ELR (cell line): ENCODE measurements around the gene C1QTNF1.

Experiments
- DNase-seq: peaks from one replicate; pipeline ENCODE4 v3.0.0-alpha.2; 2015; ENCODE audit warnings: low read depth

C1QTNF1 gene

DNA sequence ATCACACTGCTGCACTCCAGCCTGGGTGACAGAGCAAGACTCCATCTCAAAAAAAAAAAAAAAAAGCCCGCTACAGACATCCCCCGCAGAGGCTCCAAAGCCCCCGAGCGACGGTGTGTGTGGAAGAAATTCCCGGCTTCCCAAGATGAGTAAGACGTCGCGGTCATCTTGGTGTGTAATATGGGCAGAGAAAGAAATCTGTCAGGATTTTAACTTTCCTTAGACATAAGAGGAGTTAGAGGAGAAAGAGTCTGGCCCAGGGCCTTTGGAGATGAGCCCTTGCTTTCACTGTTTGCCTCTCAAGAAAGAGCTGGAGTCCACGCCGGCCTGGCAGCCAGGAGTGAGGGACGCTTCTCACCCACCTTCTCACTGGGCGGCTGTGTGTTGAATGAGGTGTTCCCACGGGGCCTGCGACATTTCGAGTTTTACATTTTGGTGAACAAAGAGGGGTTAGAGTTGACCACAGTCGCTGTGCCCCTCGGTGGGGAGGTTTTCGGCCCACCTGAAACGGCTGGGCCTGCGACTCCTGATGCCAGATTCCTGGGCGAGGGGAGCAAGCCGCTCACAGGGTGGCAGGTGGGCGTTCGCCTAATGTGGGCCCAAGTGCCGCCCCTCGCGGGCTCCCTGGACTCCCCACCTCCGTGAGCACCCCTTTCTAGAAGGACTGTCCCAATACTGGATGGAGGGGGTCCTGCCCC lies 17.9 kb downstream of the C1QTNF1 start:
- peak; percentile 77 for DNase-seq

DNA sequence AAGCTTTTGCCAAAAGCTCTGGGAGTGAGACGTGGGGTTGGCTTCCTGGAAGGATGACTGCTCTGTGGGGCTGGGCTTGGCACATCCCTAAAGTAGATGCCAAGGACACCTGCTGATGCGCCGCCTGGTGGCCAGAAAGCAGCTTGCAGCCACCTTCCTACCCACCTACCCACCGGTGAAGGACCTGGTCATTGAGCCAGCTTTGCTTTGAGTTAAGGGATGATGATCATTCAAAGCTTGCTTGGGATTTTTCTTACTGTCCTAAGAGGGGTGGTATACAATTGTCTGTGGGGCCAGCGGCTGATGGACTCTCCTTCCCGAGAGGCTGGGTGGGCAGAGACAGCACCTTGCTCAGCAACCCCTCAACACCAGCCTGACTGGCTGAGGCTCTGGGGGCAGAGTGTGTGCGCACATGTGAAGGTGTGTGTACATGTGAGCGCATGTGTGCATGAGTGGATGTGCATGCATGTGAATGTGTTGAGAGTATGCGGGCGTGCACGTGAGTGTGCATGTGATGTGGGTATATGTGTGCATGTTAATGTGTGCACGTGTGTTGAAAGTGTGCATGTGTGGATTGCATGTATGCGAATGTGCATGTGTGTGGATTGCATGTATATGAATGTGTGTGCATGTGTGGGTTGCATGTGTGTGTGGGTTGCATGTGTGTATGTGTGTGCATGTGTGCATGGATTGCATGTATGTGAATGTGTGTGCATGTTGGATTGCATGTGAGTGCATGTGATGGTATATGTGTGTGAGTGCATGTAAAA lies 18.6 kb downstream of the C1QTNF1 start:
- DNase-seq: peak; percentile 74

DNA sequence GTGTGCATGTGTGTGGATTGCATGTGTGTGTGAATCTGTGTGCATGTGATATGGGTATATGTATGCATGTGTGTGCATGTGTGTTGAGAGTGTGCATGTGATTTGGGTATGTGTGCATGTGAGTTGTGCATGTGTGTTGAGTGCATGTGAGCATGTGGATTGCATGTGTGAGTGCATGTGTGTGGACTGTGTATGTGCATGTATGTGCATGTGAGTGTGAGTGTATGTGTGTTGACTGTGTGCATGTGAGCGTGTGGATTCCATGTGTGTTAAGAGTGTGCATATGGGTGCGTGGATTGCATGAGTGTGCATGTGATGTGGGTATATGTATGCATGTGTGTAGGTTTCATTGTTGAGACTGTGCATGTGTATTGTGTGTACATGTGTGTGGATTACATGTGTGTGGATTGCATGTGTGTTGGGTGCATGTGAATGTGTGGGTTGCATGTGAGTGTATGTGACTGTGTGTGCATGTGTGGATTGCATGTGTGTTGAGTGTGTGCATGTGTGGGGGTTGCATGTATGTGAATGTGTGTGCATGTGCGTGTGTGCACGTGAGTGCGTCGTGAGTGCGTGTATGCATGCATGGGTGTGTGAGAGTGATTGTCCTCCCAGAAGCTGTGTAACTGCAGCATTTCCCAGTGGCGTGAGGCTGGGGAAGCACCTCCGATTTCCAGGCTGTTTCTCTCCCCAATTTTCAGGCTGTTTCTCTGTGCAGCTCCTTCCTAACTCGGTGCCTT lies 19.4 kb downstream of the C1QTNF1 start:
- no peak for DNase-seq

DNA sequence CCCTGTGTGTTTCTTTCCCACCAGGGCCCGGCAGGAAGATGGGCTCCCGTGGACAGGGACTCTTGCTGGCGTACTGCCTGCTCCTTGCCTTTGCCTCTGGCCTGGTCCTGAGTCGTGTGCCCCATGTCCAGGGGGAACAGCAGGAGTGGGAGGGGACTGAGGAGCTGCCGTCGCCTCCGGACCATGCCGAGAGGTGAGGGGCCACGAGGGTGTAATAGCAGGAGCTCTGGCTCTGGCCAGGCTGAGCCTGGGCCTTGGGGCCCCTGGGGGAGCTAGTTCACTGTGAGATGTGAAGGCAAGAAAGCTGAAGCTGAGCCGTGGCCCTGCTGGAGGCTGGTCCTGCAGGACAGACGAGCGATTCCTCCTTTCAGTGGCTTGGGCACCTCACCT lies 20.0 kb downstream of the C1QTNF1 start:
- no peak for DNase-seq

DNA sequence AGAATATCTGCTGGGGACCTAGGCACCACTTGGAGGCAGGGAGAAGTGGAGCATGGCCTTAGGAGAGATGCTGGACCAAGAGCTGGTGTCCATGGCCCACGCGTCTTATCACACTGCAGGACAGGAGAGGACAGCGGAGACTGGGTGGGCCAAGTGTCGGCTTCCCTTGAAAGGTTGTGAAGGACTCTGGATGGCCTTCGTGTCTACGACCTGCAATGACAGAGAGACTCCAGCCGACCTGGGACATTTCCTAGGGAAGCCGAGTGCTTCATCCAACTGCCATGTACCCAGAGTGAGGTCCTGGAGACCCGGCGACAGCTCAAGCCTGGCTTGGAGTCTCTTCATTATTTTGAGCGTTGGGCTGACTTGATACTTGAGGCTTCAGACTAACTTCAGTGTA lies 20.5 kb downstream of the C1QTNF1 start:
- DNase-seq: no peak

DNA sequence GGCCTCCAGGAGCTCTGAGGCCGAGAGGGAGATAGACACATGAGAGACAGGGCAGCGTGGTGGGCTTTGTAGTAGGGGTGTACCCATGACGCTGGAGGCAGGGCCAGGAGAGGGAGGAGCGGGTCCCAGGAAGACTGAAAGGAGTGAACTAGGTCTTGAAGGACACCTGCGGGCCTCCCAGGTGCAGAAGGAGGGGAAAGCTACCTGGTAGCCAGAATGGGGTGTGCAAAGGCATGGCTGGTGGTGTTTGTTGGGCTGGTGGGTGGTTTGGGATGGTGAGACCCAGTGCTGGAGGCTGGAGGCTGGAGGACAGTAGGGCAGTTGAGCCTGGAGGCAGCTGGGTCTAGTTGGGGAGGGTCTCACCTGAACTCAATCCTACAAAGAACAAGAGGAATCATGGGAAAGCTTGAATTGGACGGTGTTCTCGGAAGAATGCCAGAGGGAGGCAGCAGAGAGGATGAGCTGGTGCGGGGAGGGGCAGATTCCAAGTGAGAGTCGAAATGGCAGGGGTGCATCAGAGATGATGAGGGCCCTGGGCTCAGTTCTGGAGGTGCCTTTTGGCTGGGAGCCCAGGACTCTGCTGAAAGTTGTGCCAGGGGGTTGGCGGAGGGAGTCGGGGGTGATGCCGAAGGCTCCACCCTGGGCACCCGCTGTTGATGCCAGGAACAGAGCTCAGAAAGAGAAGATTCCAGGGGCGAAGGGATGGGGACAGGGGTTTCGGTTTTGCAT lies 21.2 kb downstream of the C1QTNF1 start:
- no peak for DNase-seq

DNA sequence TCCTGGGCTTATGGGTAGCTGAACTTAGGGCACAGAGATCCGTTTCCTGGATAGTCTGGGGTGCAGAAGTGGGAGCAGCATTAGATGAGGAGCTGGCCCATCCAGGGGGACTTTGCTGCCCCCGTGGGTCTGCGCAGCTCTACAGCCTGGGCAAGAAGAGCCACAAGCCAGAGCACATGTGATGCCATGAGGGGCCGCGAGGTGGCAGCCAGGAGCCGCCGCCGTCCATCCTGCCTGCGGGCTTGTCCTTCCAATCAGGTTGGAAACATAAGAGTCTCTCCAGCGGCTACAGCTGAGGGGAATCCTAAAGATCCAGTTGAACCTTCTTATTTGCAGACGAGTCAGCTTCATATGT lies 21.9 kb downstream of the C1QTNF1 start:
- peak; percentile 77 for DNase-seq

DNA sequence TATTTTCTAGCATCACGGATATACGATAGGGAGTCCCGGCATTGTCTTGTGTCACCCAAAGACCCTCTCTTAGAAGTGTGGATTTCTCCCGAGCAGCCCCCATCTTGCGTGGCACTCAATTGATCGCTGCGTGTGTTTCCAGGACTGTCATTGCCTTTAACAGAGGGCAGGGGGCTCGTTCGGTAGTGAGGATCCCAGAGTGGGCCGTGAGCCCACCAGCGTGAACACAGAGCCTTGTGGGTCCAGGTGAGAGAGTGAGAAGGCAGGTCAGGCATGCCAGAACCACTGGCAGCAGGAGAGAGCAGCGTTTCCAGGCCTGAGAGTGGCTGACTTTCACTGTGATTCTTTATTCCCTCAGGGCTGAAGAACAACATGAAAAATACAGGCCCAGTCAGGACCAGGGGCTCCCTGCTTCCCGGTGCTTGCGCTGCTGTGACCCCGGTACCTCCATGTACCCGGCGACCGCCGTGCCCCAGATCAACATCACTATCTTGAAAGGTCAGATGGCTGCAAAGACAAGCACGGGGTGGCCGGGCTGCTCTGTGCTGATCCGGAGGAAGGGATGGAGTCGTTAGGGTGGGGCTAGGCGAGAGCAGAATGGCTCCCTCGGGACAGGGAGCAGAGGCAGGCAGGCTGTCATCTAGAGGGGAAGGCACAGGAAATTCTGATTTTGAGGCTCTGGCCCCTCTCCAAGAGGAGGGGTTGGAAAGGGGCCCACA lies 22.4 kb downstream of the C1QTNF1 start:
- no peak for DNase-seq

DNA sequence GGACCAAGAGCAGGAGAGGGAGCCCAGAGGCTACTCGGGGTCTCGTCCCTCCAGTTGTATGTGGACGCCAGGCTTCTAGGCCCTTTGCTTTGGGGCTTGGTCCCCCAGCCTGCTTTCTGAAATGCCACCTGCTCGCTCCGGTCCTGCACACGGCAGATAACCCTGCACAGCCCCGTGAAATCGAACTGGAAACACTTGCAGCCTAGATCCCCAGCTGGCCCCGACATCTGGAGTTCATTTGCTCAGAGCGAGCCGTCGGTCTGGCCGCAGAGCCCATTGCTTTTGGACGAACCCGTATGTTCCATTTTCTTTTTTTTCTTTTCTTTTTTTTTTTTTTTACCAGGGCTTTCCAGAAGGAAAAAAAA lies 22.9 kb downstream of the C1QTNF1 start:
- DNase-seq: no peak

DNA sequence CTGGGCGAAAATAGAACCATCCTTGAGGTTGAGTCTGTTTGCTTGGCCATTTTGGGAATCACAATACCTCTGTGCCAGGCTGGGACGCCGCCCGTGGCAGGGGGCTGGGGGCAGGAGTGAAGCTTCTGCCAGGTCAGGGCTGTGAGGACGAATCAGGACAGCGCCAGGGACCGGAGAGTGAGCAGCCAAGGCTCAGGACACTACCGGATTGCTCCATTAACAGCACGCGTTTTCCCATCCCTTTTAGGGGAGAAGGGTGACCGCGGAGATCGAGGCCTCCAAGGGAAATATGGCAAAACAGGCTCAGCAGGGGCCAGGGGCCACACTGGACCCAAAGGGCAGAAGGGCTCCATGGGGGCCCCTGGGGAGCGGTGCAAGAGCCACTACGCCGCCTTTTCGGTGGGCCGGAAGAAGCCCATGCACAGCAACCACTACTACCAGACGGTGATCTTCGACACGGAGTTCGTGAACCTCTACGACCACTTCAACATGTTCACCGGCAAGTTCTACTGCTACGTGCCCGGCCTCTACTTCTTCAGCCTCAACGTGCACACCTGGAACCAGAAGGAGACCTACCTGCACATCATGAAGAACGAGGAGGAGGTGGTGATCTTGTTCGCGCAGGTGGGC lies 23.4 kb downstream of the C1QTNF1 start:
- DNase-seq: no peak

DNA sequence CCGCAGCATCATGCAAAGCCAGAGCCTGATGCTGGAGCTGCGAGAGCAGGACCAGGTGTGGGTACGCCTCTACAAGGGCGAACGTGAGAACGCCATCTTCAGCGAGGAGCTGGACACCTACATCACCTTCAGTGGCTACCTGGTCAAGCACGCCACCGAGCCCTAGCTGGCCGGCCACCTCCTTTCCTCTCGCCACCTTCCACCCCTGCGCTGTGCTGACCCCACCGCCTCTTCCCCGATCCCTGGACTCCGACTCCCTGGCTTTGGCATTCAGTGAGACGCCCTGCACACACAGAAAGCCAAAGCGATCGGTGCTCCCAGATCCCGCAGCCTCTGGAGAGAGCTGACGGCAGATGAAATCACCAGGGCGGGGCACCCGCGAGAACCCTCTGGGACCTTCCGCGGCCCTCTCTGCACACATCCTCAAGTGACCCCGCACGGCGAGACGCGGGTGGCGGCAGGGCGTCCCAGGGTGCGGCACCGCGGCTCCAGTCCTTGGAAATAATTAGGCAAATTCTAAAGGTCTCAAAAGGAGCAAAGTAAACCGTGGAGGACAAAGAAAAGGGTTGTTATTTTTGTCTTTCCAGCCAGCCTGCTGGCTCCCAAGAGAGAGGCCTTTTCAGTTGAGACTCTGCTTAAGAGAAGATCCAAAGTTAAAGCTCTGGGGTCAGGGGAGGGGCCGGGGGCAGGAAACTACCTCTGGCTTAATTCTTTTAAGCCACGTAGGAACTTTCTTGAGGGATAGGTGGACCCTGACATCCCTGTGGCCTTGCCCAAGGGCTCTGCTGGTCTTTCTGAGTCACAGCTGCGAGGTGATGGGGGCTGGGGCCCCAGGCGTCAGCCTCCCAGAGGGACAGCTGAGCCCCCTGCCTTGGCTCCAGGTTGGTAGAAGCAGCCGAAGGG lies 24.2 kb downstream of the C1QTNF1 start:
- no peak for DNase-seq

DNA sequence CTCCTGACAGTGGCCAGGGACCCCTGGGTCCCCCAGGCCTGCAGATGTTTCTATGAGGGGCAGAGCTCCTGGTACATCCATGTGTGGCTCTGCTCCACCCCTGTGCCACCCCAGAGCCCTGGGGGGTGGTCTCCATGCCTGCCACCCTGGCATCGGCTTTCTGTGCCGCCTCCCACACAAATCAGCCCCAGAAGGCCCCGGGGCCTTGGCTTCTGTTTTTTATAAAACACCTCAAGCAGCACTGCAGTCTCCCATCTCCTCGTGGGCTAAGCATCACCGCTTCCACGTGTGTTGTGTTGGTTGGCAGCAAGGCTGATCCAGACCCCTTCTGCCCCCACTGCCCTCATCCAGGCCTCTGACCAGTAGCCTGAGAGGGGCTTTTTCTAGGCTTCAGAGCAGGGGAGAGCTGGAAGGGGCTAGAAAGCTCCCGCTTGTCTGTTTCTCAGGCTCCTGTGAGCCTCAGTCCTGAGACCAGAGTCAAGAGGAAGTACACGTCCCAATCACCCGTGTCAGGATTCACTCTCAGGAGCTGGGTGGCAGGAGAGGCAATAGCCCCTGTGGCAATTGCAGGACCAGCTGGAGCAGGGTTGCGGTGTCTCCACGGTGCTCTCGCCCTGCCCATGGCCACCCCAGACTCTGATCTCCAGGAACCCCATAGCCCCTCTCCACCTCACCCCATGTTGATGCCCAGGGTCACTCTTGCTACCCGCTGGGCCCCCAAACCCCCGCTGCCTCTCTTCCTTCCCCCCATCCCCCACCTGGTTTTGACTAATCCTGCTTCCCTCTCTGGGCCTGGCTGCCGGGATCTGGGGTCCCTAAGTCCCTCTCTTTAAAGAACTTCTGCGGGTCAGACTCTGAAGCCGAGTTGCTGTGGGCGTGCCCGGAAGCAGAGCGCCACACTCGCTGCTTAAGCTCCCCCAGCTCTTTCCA lies 25.1 kb downstream of the C1QTNF1 start:
- DNase-seq: no peak

DNA sequence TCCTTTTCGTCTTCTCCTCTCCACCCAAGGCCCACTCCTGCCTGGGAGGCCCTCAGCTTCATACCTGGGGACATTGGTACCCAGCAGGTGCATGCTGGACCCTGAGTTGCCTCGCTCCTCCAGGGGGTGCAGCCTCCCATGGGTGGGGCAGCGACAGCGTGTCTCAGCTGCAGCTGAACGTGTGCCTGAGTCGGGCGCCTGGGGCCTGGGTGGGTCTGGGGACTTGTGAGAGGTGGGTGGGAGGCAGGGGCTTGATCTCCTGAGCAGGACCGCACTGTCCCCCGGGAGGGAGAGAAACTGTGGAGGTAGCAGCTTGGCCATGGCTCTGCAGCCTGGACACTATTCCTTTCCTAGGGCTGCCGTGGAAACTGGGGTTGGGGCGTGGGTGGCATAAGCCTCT lies 25.9 kb downstream of the C1QTNF1 start:
- no peak for DNase-seq

DNA sequence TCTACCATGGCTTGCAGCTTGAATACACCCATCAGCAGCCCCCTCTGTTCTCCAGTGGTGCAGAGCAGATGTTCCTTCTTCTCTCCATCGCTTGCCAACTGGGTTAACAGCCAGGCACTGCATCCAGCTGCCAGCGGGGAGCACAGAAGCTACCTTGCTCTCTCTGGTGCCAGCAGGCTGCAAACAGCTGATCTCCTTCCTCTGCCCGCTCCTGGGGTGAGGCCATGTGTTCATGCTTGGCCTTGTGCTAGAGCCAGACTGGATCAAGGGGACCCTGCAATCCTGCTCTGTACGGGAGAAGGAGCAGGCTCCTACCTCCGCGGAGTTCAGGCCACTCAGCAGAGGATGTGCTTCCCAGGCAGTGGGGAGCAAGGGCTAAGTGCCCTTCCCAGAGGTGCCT lies 26.6 kb downstream of the C1QTNF1 start:
- no peak for DNase-seq

DNA sequence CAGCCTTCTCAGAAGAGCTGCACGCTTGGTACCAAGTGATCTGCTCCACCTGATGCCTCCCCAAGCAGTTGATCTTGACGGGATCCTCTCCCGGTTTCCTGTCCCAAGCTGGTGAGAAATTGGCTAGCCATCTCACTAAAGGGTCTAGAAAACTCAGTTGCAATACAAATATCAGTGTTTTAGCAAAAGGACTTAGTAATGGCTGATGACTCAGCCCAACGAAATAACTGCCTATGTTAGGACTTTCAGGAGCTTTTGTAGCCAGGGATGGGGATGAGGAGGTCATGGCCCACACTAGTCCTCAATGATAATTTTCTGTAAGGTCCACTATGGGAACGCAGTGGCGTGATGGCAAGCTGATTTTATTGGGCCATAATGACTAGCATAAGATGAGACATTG lies 27.3 kb downstream of the C1QTNF1 start:
- peak; percentile 53 for DNase-seq

DNA sequence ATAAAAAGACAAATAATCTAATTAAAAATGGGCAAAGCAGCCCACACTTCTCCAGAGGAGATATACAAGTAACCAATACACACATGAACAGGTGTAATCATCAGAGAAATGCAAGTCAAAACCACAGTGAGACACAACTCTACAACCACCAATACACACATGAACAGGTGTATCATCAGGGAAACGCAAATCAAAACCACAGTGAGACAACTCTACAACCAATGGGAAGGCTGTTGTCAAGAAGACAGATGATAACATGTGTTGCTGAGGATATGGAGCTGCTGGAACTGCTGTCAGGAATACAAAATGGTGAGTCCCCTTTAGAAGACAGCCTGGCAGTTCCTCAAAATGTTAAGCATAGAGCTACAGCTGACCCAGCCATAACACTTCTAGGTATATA lies 28.2 kb downstream of the C1QTNF1 start:
- DNase-seq: no peak

DNA sequence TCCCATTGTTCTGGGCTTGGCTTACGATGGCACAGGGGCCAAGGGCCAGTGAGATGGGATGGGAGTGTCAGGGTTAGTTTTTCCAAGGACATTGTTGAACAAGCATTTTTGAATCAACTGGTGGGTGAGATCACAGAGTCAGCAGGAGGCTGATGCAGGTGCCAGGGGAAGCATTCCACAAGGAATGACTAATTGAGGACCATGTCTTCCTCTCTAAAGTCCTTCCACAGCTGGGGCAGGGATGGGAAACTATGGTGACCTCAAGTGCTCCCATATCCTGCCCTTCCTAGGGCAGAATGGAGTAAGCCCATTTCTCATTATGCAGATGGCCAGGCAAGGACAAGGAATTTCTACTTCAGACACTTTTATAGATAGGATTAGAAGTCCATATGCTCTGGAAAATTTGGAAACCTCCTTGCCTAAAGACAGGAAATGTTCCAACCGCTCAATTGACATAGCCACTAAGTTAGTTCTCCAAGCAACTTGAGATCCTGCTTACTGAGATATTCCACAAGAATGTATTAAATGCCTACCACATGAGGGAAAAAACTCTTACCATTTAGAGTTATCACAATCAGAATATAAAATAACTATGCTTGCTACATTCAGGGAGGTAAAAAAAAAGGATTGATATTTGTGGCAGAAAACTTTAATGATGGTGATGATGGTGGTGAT lies 29.4 kb downstream of the C1QTNF1 start:
- DNase-seq: peak; percentile 56

DNA sequence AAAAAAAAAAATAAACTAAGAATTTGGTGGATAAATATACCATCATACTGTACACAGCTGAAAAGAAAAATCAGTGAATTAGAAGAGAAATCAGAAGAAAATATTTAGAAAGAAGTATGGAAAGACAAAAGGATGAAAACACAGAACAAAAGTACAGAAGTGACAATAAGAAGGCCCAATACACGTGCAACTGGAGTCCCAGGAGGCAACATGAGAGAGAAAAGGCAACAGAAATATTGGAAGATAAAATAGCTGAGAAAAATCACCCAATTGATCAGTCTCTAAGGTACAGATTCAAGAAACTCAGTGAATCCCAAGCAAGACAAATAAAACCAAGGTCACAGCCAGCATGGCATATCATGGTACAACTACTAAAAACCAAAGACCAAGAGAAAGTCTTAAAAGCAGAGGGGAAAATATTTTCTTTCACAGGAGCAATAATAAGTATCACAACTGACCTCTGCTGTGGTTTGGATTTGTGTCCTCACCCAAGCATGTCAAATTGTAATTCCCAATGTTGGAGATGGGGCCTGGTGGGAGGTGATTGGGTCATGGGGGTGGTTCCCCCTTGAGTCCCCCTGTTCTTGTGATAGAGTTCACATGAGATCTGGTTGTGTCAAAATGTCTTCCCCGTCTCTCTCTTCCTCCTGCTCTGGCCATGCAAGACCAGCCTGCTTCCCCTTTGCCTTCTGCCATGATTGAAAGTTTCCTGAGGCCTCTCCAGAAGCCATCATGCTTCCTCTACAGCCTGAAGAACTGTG lies 30.4 kb downstream of the C1QTNF1 start:
- no peak for DNase-seq
